WTC11 (cell line): ENCODE results near the gene MARS1. TPM values are rescaled to one million over a fixed set of nuclear protein-coding genes. Genes with fewer than 3 reads are reported as not detected.

Experiments used
- ATAC-seq: fragments of 200-7000 bp; cut with Tn5 transposase; 2 replicates; pipeline ENCODE4 v1.10.0; 2021; ENCODE audit warnings: mild to moderate bottlenecking, moderate library complexity
- CTCF ChIA-PET: fragments of 300-600 bp; sonication (Branson Sonifier 250); formaldehyde crosslinking; loops from one replicate; lab custom pipeline; 2021; ENCODE audit warnings: antibody characterized with exemption; lab: Charles Lee
- POLR2A ChIA-PET: fragments of 350-600 bp; sonication (Branson Sonifier 250); formaldehyde crosslinking; loops from one replicate; lab custom pipeline; 2021; ENCODE audit warnings: antibody characterized with exemption; lab: Charles Lee
- DNase-seq: peaks from one replicate; pipeline ENCODE4 v3.0.0; 2021; ENCODE audit warnings: low spot score
- H3K27ac Mint-ChIP-seq: 2 replicates; pipeline ENCODE4 v1.8.0; 2021; ENCODE audit warnings: mixed read lengths
- H3K27me3 Mint-ChIP-seq: 2 replicates; pipeline ENCODE4 v1.8.0; 2021; ENCODE audit warnings: low read depth, mild to moderate bottlenecking, moderate library complexity, mixed read lengths
- H3K36me3 Mint-ChIP-seq: 2 replicates; pipeline ENCODE4 v1.8.0; 2021; ENCODE audit warnings: mixed read lengths
- H3K4me1 Mint-ChIP-seq: 2 replicates; pipeline ENCODE4 v1.8.0; 2022; ENCODE audit warnings: mixed read lengths
- H3K4me3 Mint-ChIP-seq: 2 replicates; pipeline ENCODE4 v1.8.0; 2021; ENCODE audit warnings: mild to moderate bottlenecking, moderate library complexity, mixed read lengths
- H3K9me3 Mint-ChIP-seq: 2 replicates; pipeline ENCODE4 v1.8.0; 2021; ENCODE audit warnings: mixed read lengths
- AFF4 ChIP-seq: sonication (generic); formaldehyde crosslinking; IDR thresholded peaks from 2 replicates; pipeline ENCODE4 v1.8.1; 2023; ENCODE audit warnings: mild to moderate bottlenecking, missing genetic modification reagents, borderline replicate concordance
- CDX4 ChIP-seq: fragments of 250-450 bp; sonication (Bioruptor Pico); IDR thresholded peaks from 2 replicates; pipeline ENCODE4 v1.9.0; 2021; ENCODE audit warnings: moderate library complexity, mild to moderate bottlenecking, inconsistent platforms, borderline replicate concordance
- ERG ChIP-seq: fragments of 250-450 bp; sonication (Bioruptor Pico); IDR thresholded peaks from 2 replicates; pipeline ENCODE4 v1.8.0; 2021; ENCODE audit warnings: mild to moderate bottlenecking
- FOXJ3 ChIP-seq: sonication (generic); formaldehyde crosslinking; IDR thresholded peaks from 2 replicates; pipeline ENCODE4 v1.9.0; 2021; ENCODE audit warnings: missing genetic modification reagents, mild to moderate bottlenecking, borderline replicate concordance
- HMGXB4 ChIP-seq: sonication (generic); formaldehyde crosslinking; IDR thresholded peaks from 2 replicates; pipeline ENCODE4 v1.8.1; 2023; ENCODE audit warnings: mild to moderate bottlenecking, moderate library complexity, missing genetic modification reagents
- NFE2L1 ChIP-seq: sonication (generic); formaldehyde crosslinking; IDR thresholded peaks from 2 replicates; pipeline ENCODE4 v1.8.1; 2023; ENCODE audit warnings: missing genetic modification reagents
- RELA ChIP-seq: sonication (generic); formaldehyde crosslinking; IDR thresholded peaks from 2 replicates; pipeline ENCODE4 v1.8.1; 2022; ENCODE audit warnings: missing genetic modification reagents, mild to moderate bottlenecking, borderline replicate concordance
- SMAD4 ChIP-seq: sonication (generic); formaldehyde crosslinking; IDR thresholded peaks from 2 replicates; pipeline ENCODE4 v1.8.0; 2022; ENCODE audit warnings: mild to moderate bottlenecking, missing genetic modification reagents
- SOX15 ChIP-seq: fragments of 250-450 bp; sonication (Bioruptor Pico); IDR thresholded peaks from 2 replicates; pipeline ENCODE4 v1.9.0; 2021; ENCODE audit warnings: mild to moderate bottlenecking
- TP53 ChIP-seq: sonication (generic); formaldehyde crosslinking; IDR thresholded peaks from 2 replicates; pipeline ENCODE4 v1.8.1; 2023; ENCODE audit warnings: mild to moderate bottlenecking, missing genetic modification reagents
- USF1 ChIP-seq: sonication (generic); formaldehyde crosslinking; IDR thresholded peaks from 2 replicates; pipeline ENCODE4 v1.8.0; 2022; ENCODE audit warnings: mild to moderate bottlenecking, missing genetic modification reagents
- ZNF263 ChIP-seq: sonication (generic); formaldehyde crosslinking; IDR thresholded peaks from 2 replicates; pipeline ENCODE4 v1.8.1; 2022; ENCODE audit warnings: low read depth, mild to moderate bottlenecking, moderate library complexity, missing genetic modification reagents
- ZNF281 ChIP-seq: sonication (generic); formaldehyde crosslinking; IDR thresholded peaks from 2 replicates; pipeline ENCODE4 v1.8.0; 2023; ENCODE audit warnings: mild to moderate bottlenecking, missing genetic modification reagents
- ZSCAN18 ChIP-seq: fragments of 250-450 bp; sonication (Bioruptor Pico); IDR thresholded peaks from 2 replicates; pipeline ENCODE4 v2.1.2; 2022; ENCODE audit warnings: mild to moderate bottlenecking, moderate library complexity
- total RNA-seq: library from RNA; stranded (reverse); gene quantifications from 3 replicates; pipeline ENCODE4 v1.2.3, GENCODE V29; 2021

MARS1 gene
- total RNA-seq, 1 experiment from 2014 or later = 367 TPM

- H3K27ac Mint-ChIP-seq = no peak overlapping the region
- CTCF ChIA-PET = interaction anchor here (1.4 kb wide), 1 partner anchor 56 kb away, joined by 3 read pairs; no protein-coding TSS in a partner anchor
- no peaks in the 10 kb centered on the region for H3K27me3 Mint-ChIP-seq
- no peaks in the 10 kb centered on the region for H3K9me3 Mint-ChIP-seq
- POLR2A ChIA-PET = interaction anchor here (0.6 to 0.8 kb wide), 2 partner anchors 10 to 64 kb away, joined by 3 to 6 read pairs; partner anchors contain the start of gene PIP4K2C
- TF ChIP-seq AFF4 (CRISPR knock-in tag) = no peak
- TF ChIP-seq ZSCAN18 (CRISPR knock-in tag) = no peak
- TF ChIP-seq RELA = no peak
- no peak for TF ChIP-seq SMAD4
- no peak for TF ChIP-seq USF1 (CRISPR knock-in tag)
- no peak for TF ChIP-seq ZNF281 (CRISPR knock-in tag)
- TF ChIP-seq CDX4 (CRISPR knock-in tag) = no peak
- no peak for TF ChIP-seq HMGXB4 (CRISPR knock-in tag)
- TF ChIP-seq SOX15 (CRISPR knock-in tag) = no peak
- TF ChIP-seq NFE2L1 (CRISPR knock-in tag) = no peak
- no peak for TF ChIP-seq TP53 (CRISPR knock-in tag)
- TF ChIP-seq ZNF263 (CRISPR knock-in tag) = no peak
- TF ChIP-seq FOXJ3 = no peak
- no peak for TF ChIP-seq ERG (CRISPR knock-in tag)
- TF ChIP-seq, all 79 proteins: peak for 0
- peaks cover 28% of the 10 kb centered on the region for H3K36me3 Mint-ChIP-seq
- no peak overlapping the region for H3K4me3 Mint-ChIP-seq
- H3K4me1 Mint-ChIP-seq = peaks cover 16% of the 10 kb centered on the region
- DNase-seq = no peak
- no peak for ATAC-seq
Measured at GRCh38 chr12:57527184-57527583, 39.3 kb downstream of the MARS1 start.
